Panc1 (cell line): Measurements from ENCODE around the gene FOXD1.

Experiments used
- CTCF ChIP-seq: fragments of 450-650 bp; IDR thresholded peaks from 2 replicates; pipeline ENCODE4 v1.5.1; 2017; ENCODE audit warnings: mild to moderate bottlenecking
- TCF7L2 ChIP-seq: IDR thresholded peaks from 2 replicates; pipeline ENCODE4 v1.6.1; 2011; ENCODE audit warnings: mild to moderate bottlenecking, low read depth, low read length, inconsistent platforms

GRCh38 chr5:73487815-73488214, 39.2 kb upstream of the FOXD1 start:
- TF ChIP-seq CTCF, result no peak
- TF ChIP-seq TCF7L2, result no peak
